Measurements from ENCODE around the gene PIP5K1B.

The PIP5K1B gene

GRCh38 chr9:69054989-69055388 is 349.9 kb downstream of the PIP5K1B start:
- no peak for DNase-seq (ENCODE audit: low read depth in 2 of 2, low spot score in 1 of 2)

- no peak for DNase-seq (ENCODE audit: low read depth in 2 of 2, low spot score in 1 of 2)
Measured at GRCh38 chr9:69056191-69056815, 351.3 kb downstream of the PIP5K1B start.

- DNase-seq (ENCODE audit: low read depth in 2 of 2, low spot score in 1 of 2): no peak
Measured at GRCh38 chr9:69058101-69058500, 353.1 kb downstream of the PIP5K1B start.

All from stimulated activated CD8-positive, alpha-beta memory T cell treated with anti-CD3 and anti-CD28 coated beads, Interleukin-4, amount 100 ng/mL, for 4 hours (primary cell).